DMS153 (cell line): Measurements from ENCODE around the gene POLR2L.

Source experiments
- DNase-seq: peaks from one replicate; lab custom pipeline; 2025; lab: John Stamatoyannopoulos, UW

The POLR2L gene

DNA sequence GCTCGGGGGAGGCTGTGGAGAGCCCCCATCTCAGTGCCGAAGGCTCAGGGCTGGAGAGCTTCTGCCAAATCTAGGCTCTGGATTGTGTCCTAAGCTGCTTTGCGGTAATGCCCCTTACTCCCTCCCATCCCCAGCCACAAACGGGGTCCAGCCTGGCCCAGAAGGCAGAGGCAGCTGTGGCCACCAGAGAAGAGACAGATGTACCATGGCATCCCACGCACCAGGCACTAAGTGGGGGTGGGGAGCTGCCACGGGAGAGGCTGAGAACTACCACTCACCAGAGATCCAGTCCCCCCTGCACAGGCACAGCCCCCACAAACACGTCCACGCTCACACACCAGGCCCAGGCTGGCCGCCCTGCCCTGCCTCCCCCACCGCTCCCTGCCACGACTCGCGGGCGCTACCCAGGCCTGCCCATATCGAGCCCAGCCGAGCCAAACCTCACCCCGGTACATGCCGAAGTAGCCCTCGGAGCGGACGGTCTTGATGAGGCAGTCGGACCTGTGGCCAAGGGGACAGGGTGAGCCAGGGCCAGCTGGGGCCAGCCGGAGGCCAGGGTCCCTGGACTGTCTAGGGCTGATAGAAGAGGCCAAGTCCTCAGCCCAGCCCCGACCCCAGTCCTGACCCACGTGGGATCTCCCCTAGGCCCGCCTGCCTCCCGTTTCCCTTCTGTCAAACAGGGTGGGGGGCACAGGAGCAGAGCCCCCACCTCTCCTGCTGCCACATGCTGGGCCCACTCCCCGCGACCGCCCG is 48.1 kb downstream of the POLR2L start:
- DNase-seq: no peak

DNA sequence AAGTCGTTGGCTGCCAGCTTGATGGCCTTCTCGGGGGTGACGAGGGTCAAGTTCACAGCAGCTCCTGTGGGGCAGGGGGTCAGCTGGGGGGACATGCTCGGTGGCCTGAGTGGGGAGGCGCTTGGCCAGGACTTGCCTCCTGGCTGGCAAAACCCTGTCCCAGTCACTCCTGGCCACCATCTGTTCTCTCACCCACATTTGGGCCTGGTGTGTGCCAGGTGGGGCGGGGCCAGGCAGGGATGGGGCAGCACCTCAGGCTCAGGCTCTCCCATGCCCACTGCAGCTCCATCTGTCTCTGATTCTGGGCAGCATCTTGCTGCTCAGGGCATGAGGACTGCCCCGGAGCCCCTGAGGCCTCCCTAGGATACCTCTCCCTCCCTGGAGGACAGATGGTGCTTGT is 48.8 kb downstream of the POLR2L start:
- no peak for DNase-seq

DNA sequence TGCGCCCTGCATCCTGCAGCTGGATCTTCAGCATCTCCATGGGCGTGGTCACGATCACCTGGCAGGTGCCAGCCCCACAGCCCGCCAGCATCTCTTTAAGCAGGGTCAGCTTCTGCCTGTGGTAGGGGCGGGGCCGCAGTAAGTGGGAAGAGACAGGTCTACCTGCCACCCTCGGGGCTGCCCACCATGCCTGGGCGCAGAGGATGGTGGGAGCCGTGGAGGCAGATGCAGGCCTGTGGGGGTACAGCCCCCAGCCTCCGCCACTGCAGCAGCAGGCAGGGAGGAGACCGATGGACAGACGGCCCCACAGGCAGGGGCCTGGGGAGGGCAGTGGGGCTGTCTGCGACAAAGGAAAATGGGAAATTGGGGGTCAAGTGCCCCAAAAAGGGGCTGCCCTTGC is 49.5 kb downstream of the POLR2L start:
- DNase-seq: no peak

DNA sequence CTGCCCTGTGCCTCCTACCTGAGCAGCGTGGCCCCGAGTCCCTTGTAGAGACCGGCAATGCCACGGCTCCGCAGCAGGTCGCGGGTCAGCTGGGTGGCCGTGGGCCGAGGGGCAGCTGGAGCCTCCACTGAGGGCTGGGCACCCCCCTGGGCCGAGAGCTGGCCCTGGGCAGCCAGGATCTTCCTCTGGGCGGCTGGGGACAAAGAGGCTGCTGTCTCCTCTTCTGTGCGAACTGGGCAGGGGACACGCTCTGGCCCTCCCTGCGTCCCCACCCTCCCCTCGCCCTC is 49.9 kb downstream of the POLR2L start:
- DNase-seq: no peak

DNA sequence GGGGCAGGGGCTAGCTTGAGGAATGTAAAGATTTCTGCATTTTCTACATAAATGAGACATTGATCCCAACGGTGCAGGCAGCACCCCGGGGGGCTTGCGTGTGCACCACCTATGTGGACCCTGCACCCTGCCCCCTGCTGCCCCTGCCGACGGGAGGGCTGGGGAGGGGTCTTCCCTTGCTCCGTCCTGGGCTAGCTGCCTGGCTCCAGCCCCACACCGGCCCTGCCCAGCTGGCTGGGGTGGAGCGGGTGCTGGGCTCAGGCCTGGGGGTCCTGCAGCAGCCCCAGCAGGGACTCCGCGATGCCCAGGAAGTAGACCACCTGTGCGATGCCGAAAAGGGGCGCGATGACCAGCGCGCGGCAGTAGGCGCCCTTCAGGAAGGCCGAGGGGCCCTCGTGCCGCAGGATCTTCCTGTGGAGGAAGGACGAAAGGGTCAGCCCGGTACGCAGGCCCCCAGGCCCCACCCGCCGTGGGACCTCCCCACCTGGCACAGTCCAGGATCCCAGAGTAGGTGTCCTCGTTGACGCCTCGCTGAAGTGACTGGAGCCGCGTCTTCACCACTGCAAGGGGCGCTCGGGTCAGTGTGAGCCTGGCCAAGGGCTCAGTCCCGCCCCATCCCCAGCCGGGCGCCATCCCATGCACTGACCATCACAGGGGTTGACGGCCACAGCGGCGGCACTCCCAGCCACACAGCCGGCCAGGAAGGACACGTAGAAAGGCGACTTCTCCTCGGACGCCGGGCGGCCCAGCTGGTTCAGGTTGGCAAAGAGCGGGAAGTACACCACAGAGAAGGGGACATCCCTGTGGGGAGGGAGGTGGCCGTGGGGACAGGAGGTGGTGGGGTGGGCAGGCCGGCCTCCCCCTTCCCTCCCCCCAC is 50.4 kb downstream of the POLR2L start:
- DNase-seq: no peak

DNA sequence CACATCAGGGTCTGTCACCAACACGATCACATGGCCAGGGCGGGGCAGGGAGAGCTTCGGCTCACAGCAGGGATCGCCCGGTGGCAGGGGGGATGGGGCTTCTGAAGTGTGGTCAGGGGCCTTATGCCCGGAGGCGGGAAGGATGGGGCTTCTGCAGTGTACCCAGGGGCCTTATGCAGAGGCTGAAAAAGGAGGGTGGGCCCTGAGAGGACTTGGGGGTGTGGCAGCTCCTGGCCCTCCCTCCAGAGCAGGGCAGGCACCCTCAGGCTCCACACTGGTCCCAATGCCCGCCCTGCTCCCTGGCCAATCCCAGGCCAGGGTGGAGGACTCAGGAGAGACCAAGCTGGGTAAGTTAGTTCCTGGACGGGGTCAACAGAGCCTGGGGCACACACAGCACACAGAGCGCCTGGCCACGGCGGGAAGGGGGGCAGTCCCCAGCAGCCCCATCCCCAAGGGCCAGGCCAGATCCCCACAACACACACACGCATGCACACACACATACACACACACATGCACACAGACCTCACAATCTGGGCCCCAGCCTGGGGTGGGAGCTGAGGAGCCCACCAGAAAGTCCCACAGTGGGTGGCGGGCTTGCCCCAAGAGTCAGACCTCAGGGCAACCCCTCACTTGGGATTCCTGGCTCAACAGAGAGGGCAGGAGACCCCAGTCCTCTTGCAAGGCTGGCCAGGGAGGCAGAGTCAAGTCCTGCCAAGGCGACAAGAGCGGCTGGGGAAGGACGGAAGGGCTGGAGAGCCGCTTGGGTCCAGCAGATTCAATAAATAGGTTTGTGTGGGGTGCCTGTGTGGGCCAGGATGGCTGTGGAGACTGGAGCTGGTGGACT is 51.4 kb downstream of the POLR2L start:
- no peak for DNase-seq

DNA sequence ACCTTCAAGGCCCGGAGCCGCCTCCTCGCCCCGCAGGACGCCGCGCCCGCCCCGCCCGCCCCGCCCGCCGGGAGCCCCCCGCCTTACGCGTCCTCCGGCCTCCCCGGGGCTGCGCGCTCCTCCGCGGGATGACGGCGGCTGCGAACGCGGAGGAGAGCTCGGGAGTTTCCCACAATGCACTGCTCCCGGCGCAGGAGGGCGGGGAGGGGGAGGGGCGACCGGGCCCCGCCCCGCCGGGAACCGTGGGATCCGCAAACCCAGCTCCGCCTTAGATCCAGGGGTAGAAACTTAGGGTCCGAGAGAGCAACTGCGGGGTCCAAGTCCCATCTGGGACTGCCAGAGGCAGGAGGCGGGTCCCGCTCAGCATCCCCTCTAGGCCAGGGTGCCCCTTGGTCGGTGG is 52.4 kb downstream of the POLR2L start, which contains the start of gene CEND1:
Gene CEND1, minus strand, starts transcription at position 148 of the 400 bp plus-strand sequence. CDS start 1,514 bp downstream, outside the sequence.
- DNase-seq: no peak
